Measurements from ENCODE around the gene GNAT1. TPM values are rescaled to one million over a fixed set of nuclear protein-coding genes. Genes with fewer than 3 reads are reported as not detected.

GNAT1 gene
- total and polyA plus RNA-seq, 2 of the 13 experiments (the other 11 are each of a cell fraction or from before 2014, with no cell fraction given), result 0.15 TPM; not detected in 1

GRCh38 chr3:50208677-50209344 is 17.4 kb downstream of the GNAT1 start (continued):
- TF ChIP-seq RXRA (CRISPR knock-in tag; IDR thresholded peaks at IDR 0.05) (peak; percentile 98), NFIB (CRISPR knock-in tag; IDR thresholded peaks at IDR 0.05; ENCODE audit: borderline replicate concordance) (no peak), DMTF1 (CRISPR knock-in tag; IDR thresholded peaks at IDR 0.05) (peak; percentile 65; the same call in 1 of the 2 replicates), NKX3-1 (CRISPR knock-in tag; IDR thresholded peaks at IDR 0.05) (peak; percentile 64; the same call in 1 of the 2 replicates), ZNF292 (CRISPR knock-in tag; IDR thresholded peaks at IDR 0.05; ENCODE audit: borderline replicate concordance, low read depth) (peak; percentile 90; the same call in 1 of the 2 replicates), ZFP41 (CRISPR knock-in tag; IDR thresholded peaks at IDR 0.05; ENCODE audit: borderline replicate concordance) (no peak), ZNF317 (CRISPR knock-in tag; IDR thresholded peaks at IDR 0.05) (peak; percentile 74; the same call in 1 of the 2 replicates), SMAD1 (CRISPR knock-in tag; IDR thresholded peaks at IDR 0.05; ENCODE audit: borderline replicate concordance, low read depth) (peak; percentile 43; the same call in 1 of the 2 replicates), NCOR1 (IDR thresholded peaks at IDR 0.05; ENCODE audit: borderline replicate concordance, low read length) (peak; percentile 84; the same call in 1 of the 2 replicates), THRA (CRISPR knock-in tag; IDR thresholded peaks at IDR 0.05; ENCODE audit: borderline replicate concordance) (peak; percentile 97; the same call in 1 of the 2 replicates), SNAPC2 (CRISPR knock-in tag; IDR thresholded peaks at IDR 0.05) (0 out of 2 replicates have a peak, but pooled peaks have one; percentile 87), REL (CRISPR knock-in tag; conservative IDR thresholded peaks at IDR 0.05) (no peak), ZNF883 (CRISPR knock-in tag; IDR thresholded peaks at IDR 0.05; ENCODE audit: not compliant biosample characterization) (no peak), SOX5 (CRISPR knock-in tag; IDR thresholded peaks at IDR 0.05; ENCODE audit: borderline replicate concordance) (peak; percentile 77; the same call in 1 of the 2 replicates), ZSCAN12 (CRISPR knock-in tag; IDR thresholded peaks at IDR 0.05) (0 out of 2 replicates have a peak, but pooled peaks have one; percentile 44), SAP130 (CRISPR knock-in tag; IDR thresholded peaks at IDR 0.05; ENCODE audit: low read depth) (peak; percentile 87), ZNF644 (CRISPR knock-in tag; IDR thresholded peaks at IDR 0.05; ENCODE audit: low read depth) (0 out of 2 replicates have a peak, but pooled peaks have one; percentile 17), ZFX (CRISPR knock-in tag; IDR thresholded peaks at IDR 0.05; ENCODE audit: low read depth) (peak; percentile 88), NFE2L2 (IDR thresholded peaks at IDR 0.05; ENCODE audit: low read length) (no peak), ZNF430 (CRISPR knock-in tag; IDR thresholded peaks at IDR 0.05) (peak; percentile 67; the same call in 1 of the 2 replicates), TOE1 (CRISPR knock-in tag; IDR thresholded peaks at IDR 0.05) (no peak), YY1 (IDR thresholded peaks at IDR 0.05; ENCODE audit: insufficient read depth, insufficient replicate concordance, low read depth, low read length) (peak; percentile 70), FOXO4 (CRISPR knock-in tag; conservative IDR thresholded peaks at IDR 0.05) (no peak), MNT (IDR thresholded peaks at IDR 0.05) (peak; percentile 34; the same call in 1 of the 2 replicates)

Measured in HepG2 (cell line).